HEK293 (cell line): ENCODE results near the gene PIP4K2A.

Source experiments
- CTCF ChIP-seq: fragments of 450-650 bp; formaldehyde crosslinking; IDR thresholded peaks from 2 replicates; pipeline ENCODE4 v1.5.1; 2016; ENCODE audit warnings: missing biosample characterization, missing genetic modification characterization
- FEZF1 ChIP-seq: fragments of 450-650 bp; formaldehyde crosslinking; IDR thresholded peaks from 2 replicates; pipeline ENCODE4 v1.5.1; 2016; ENCODE audit warnings: missing biosample characterization, missing genetic modification characterization
- GFI1B ChIP-seq: fragments of 450-650 bp; formaldehyde crosslinking; IDR thresholded peaks from 2 replicates; pipeline ENCODE4 v1.5.1; 2016; ENCODE audit warnings: missing biosample characterization, missing genetic modification characterization
- HIC1 ChIP-seq: fragments of 450-650 bp; formaldehyde crosslinking; IDR thresholded peaks from 2 replicates; pipeline ENCODE4 v1.5.1; 2016; ENCODE audit warnings: missing biosample characterization, missing genetic modification characterization
- HOXC10 ChIP-seq: sonication (generic); formaldehyde crosslinking; IDR thresholded peaks from 2 replicates; pipeline ENCODE4 v1.8.1; 2023; ENCODE audit warnings: mild to moderate bottlenecking, missing genetic modification reagents
- KLF17 ChIP-seq: fragments of 450-650 bp; formaldehyde crosslinking; IDR thresholded peaks from 2 replicates; pipeline ENCODE4 v1.5.1; 2016; ENCODE audit warnings: missing biosample characterization, missing genetic modification characterization
- KLF9 ChIP-seq: fragments of 450-650 bp; formaldehyde crosslinking; IDR thresholded peaks from 2 replicates; pipeline ENCODE4 v1.5.1; 2016; ENCODE audit warnings: missing biosample characterization, missing genetic modification characterization, low read depth
- MZF1 ChIP-seq: fragments of 450-650 bp; formaldehyde crosslinking; IDR thresholded peaks from 2 replicates; pipeline ENCODE4 v1.5.1; 2017; ENCODE audit warnings: missing biosample characterization, missing genetic modification characterization, borderline replicate concordance
- PRDM1 ChIP-seq: fragments of 450-650 bp; formaldehyde crosslinking; IDR thresholded peaks from 2 replicates; pipeline ENCODE4; 2016; ENCODE audit warnings: missing biosample characterization, missing genetic modification characterization
- SCRT1 ChIP-seq: fragments of 450-650 bp; formaldehyde crosslinking; IDR thresholded peaks from 2 replicates; pipeline ENCODE4 v1.5.1; 2016; ENCODE audit warnings: missing biosample characterization, missing genetic modification characterization, borderline replicate concordance
- TSHZ1 ChIP-seq: fragments of 450-650 bp; formaldehyde crosslinking; IDR thresholded peaks from 2 replicates; pipeline ENCODE4 v1.5.1; 2016; ENCODE audit warnings: missing biosample characterization, missing genetic modification characterization, borderline replicate concordance
- ZBTB6 ChIP-seq: fragments of 450-650 bp; formaldehyde crosslinking; IDR thresholded peaks from 2 replicates; pipeline ENCODE4 v1.5.1; 2017; ENCODE audit warnings: missing biosample characterization, missing genetic modification characterization
- ZNF10 ChIP-seq: fragments of 450-650 bp; formaldehyde crosslinking; IDR thresholded peaks from 2 replicates; pipeline ENCODE4 v1.5.1; 2017; ENCODE audit warnings: missing biosample characterization, missing genetic modification characterization
- ZNF239 ChIP-seq: fragments of 450-650 bp; formaldehyde crosslinking; IDR thresholded peaks from 2 replicates; pipeline ENCODE4 v1.5.1; 2016; ENCODE audit warnings: missing biosample characterization, missing genetic modification characterization
- ZNF335 ChIP-seq: fragments of 450-650 bp; formaldehyde crosslinking; conservative IDR thresholded peaks from 2 replicates; pipeline ENCODE4 v1.5.1; 2016; ENCODE audit warnings: missing biosample characterization, missing genetic modification characterization
- ZNF341 ChIP-seq: fragments of 450-650 bp; formaldehyde crosslinking; IDR thresholded peaks from 2 replicates; pipeline ENCODE4; 2016; ENCODE audit warnings: low read depth, missing biosample characterization, missing genetic modification characterization
- ZNF354C ChIP-seq: fragments of 450-650 bp; formaldehyde crosslinking; IDR thresholded peaks from 2 replicates; pipeline ENCODE4 v1.5.1; 2016; ENCODE audit warnings: missing biosample characterization, missing genetic modification characterization, low read depth, borderline replicate concordance
- ZNF394 ChIP-seq: fragments of 450-650 bp; formaldehyde crosslinking; IDR thresholded peaks from 2 replicates; pipeline ENCODE4 v1.5.1; 2016; ENCODE audit warnings: missing biosample characterization, missing genetic modification characterization, mild to moderate bottlenecking, moderate library complexity, borderline replicate concordance
- ZNF423 ChIP-seq: fragments of 450-650 bp; formaldehyde crosslinking; IDR thresholded peaks from 2 replicates; pipeline ENCODE4 v1.5.1; 2016; ENCODE audit warnings: missing biosample characterization, missing genetic modification characterization
- ZNF580 ChIP-seq: fragments of 450-650 bp; formaldehyde crosslinking; IDR thresholded peaks from 2 replicates; pipeline ENCODE4 v1.5.1; 2016; ENCODE audit warnings: missing biosample characterization, missing genetic modification characterization
- ZNF621 ChIP-seq: fragments of 450-650 bp; formaldehyde crosslinking; IDR thresholded peaks from 2 replicates; pipeline ENCODE4 v1.5.1; 2017; ENCODE audit warnings: missing biosample characterization, missing genetic modification characterization
- ZNF624 ChIP-seq: fragments of 450-650 bp; formaldehyde crosslinking; IDR thresholded peaks from 2 replicates; pipeline ENCODE4 v1.5.1; 2017; ENCODE audit warnings: missing biosample characterization, missing genetic modification characterization
- ZNF626 ChIP-seq: fragments of 450-650 bp; sonication (Bioruptor Pico); formaldehyde crosslinking; IDR thresholded peaks from 2 replicates; pipeline ENCODE4 v1.5.1; 2018; ENCODE audit warnings: missing biosample characterization, missing genetic modification characterization, inconsistent platforms
- ZNF629 ChIP-seq: fragments of 450-650 bp; formaldehyde crosslinking; IDR thresholded peaks from 2 replicates; pipeline ENCODE4 v1.5.1; 2017; ENCODE audit warnings: missing biosample characterization, missing genetic modification characterization
- ZNF639 ChIP-seq: fragments of 450-650 bp; formaldehyde crosslinking; IDR thresholded peaks from 2 replicates; pipeline ENCODE4 v1.5.1; 2016; ENCODE audit warnings: missing biosample characterization, missing genetic modification characterization
- ZNF654 ChIP-seq: fragments of 450-650 bp; formaldehyde crosslinking; IDR thresholded peaks from 2 replicates; pipeline ENCODE4 v1.5.1; 2016; ENCODE audit warnings: low read depth, missing biosample characterization, missing genetic modification characterization
- ZNF670 ChIP-seq: fragments of 450-650 bp; formaldehyde crosslinking; IDR thresholded peaks from 2 replicates; pipeline ENCODE4 v1.5.1; 2016; ENCODE audit warnings: missing biosample characterization, missing genetic modification characterization, low read depth
- ZXDB ChIP-seq: fragments of 450-650 bp; formaldehyde crosslinking; IDR thresholded peaks from 2 replicates; pipeline ENCODE4 v1.5.1; 2016; ENCODE audit warnings: missing biosample characterization, missing genetic modification characterization

Gene PIP4K2A

GRCh38 chr10:22503315-22504088 lies 210.9 kb downstream of the PIP4K2A start (continued):
- peak; percentile 64; the same call in 1 of the 2 replicates for TF ChIP-seq ZNF629 (tag by site-specific recombination)
- TF ChIP-seq ZNF394 (tag by site-specific recombination): no peak
- TF ChIP-seq ZNF624: no peak
- TF ChIP-seq KLF9 (tag by site-specific recombination): no peak
- TF ChIP-seq ZBTB6 (tag by site-specific recombination): no peak
- 0 out of 2 replicates have a peak, but pooled peaks have one; percentile 24 for TF ChIP-seq ZNF10 (tag by site-specific recombination)
- no peak for TF ChIP-seq ZNF670 (tag by site-specific recombination)
- 0 out of 2 replicates have a peak, but pooled peaks have one; percentile 58 for TF ChIP-seq ZNF639 (tag by site-specific recombination)
- 0 out of 2 replicates have a peak, but pooled peaks have one; percentile 30 for TF ChIP-seq PRDM1 (tag by site-specific recombination)
- 0 out of 2 replicates have a peak, but pooled peaks have one; percentile 57 for TF ChIP-seq HOXC10 (CRISPR knock-in tag)
- TF ChIP-seq ZXDB (tag by site-specific recombination): peak; percentile 68
- no peak for TF ChIP-seq ZNF654
- TF ChIP-seq TSHZ1: peak; percentile 73
- no peak for TF ChIP-seq ZNF354C (tag by site-specific recombination)
- no peak for TF ChIP-seq SCRT1
- no peak for TF ChIP-seq ZNF335
- 0 out of 2 replicates have a peak, but pooled peaks have one; percentile 11 for TF ChIP-seq ZNF341 (tag by site-specific recombination)
- no peak for TF ChIP-seq CTCF (tag by site-specific recombination)
- no peak for TF ChIP-seq ZNF621
- no peak for TF ChIP-seq ZNF423
- no peak for TF ChIP-seq ZNF239 (tag by site-specific recombination)
- peak; percentile 74 for TF ChIP-seq FEZF1 (tag by site-specific recombination)
- TF ChIP-seq GFI1B: no peak
- TF ChIP-seq HIC1 (tag by site-specific recombination): no peak
- TF ChIP-seq ZNF580 (tag by site-specific recombination): 0 out of 2 replicates have a peak, but pooled peaks have one; percentile 26
- TF ChIP-seq KLF17: no peak
- 0 out of 2 replicates have a peak, but pooled peaks have one; percentile 57 for TF ChIP-seq MZF1 (tag by site-specific recombination)
- TF ChIP-seq ZNF626: no peak
